ENCODE data around the gene TAGAP.
"Not testable (repeated sequence)": the region's sequence is repeated elsewhere in the genome, so short reads cannot be mapped to it uniquely, and the experiment has no call there.

Gene TAGAP

GRCh38 chr6:159010037-159010612, 34.7 kb downstream of the TAGAP start:
- not testable (repeated sequence) for DNase-seq (ENCODE audit: low read depth, low spot score)

- no peak for DNase-seq (ENCODE audit: low read depth, low spot score)
These were observed 36.0 kb downstream of the TAGAP start for GRCh38 chr6:159008656-159009288.

GRCh38 chr6:159007510-159007909, 37.3 kb downstream of the TAGAP start:
- DNase-seq (ENCODE audit: low read depth, low spot score) = no peak

GRCh38 chr6:159005436-159005835, 39.4 kb downstream of the TAGAP start:
- DNase-seq (ENCODE audit: low read depth, low spot score) = no peak

- DNase-seq (ENCODE audit: low read depth, low spot score) = no peak
These were observed 40.2 kb downstream of the TAGAP start for GRCh38 chr6:159004592-159004991.

GRCh38 chr6:159002432-159003155, 42.2 kb downstream of the TAGAP start:
- no peak for DNase-seq (ENCODE audit: low read depth, low spot score)

GRCh38 chr6:158999666-159000403, 45.0 kb downstream of the TAGAP start, which contains the start of gene RSPH3:
TSS of gene RSPH3 (minus strand) at chr6:159000202. CDS start at chr6:158999550, 652 bp downstream.
- DNase-seq (ENCODE audit: low read depth, low spot score) = peak; percentile 84

GRCh38 chr6:158999154-158999665, 45.6 kb downstream of the TAGAP start:
- no peak for DNase-seq (ENCODE audit: low read depth, low spot score)

- DNase-seq (ENCODE audit: low read depth, low spot score) = no peak
These were observed 47.9 kb downstream of the TAGAP start for GRCh38 chr6:158996856-158997255.

GRCh38 chr6:158993639-158994038, 51.2 kb downstream of the TAGAP start:
- no peak for DNase-seq (ENCODE audit: low read depth, low spot score)

GRCh38 chr6:158991017-158991723, 53.6 kb downstream of the TAGAP start:
- peak; percentile 40 for DNase-seq (ENCODE audit: low read depth, low spot score)

GRCh38 chr6:158989711-158990110, 55.1 kb downstream of the TAGAP start:
- DNase-seq (ENCODE audit: low read depth, low spot score) = not testable (repeated sequence)

- DNase-seq (ENCODE audit: low read depth, low spot score) = no peak
These were observed 56.3 kb downstream of the TAGAP start for GRCh38 chr6:158988477-158988876.

- no peak for DNase-seq (ENCODE audit: low read depth, low spot score)
These were observed 57.1 kb downstream of the TAGAP start for GRCh38 chr6:158987657-158988056.
